OCI-LY7 (cell line): ENCODE results near the gene CGN. TPM values are rescaled to one million over a fixed set of nuclear protein-coding genes. Genes with fewer than 3 reads are reported as not detected.

ENCODE experiments used
- BruUV-seq: library from RNA; stranded (reverse); fragments of 400-500 nt; replicated peaks from 2 replicates; lab custom pipeline; 2021; lab: Mats Ljungman, UMichigan
- CTCF ChIA-PET: fragments of 300-600 bp; sonication (Branson Sonifier 250); formaldehyde crosslinking; loops from one replicate; lab custom pipeline; 2022; ENCODE audit warnings: antibody characterized with exemption; ENCODE audit not compliant: unreplicated experiment; lab: Charles Lee
- POLR2A ChIA-PET: fragments of 300-600 bp; sonication (Branson Sonifier 250); formaldehyde crosslinking; loops from one replicate; lab custom pipeline; 2022; ENCODE audit warnings: antibody characterized with exemption; lab: Charles Lee
- DNase-seq: peaks from one replicate; pipeline ENCODE4 v3.0.0-alpha.2; 2015; ENCODE audit warnings: low spot score
- H2AFZ ChIP-seq: fragments of 200-600 bp; sonication (generic), shearing (Covaris generic); 2 replicates; pipeline ENCODE4 v1.6.1; 2014; ENCODE audit warnings: mild to moderate bottlenecking, antibody characterized with exemption, low read length, moderate library complexity
- H3K27ac ChIP-seq: fragments of 200-600 bp; sonication (generic); 2 replicates; pipeline ENCODE4 v1.5.1; 2014; ENCODE audit warnings: mixed run types, low read depth, mild to moderate bottlenecking, moderate library complexity, low read length, inconsistent platforms; ENCODE audit not compliant: poor library complexity, severe bottlenecking
- H3K36me3 ChIP-seq: fragments of 200-600 bp; sonication (generic); 2 replicates; pipeline ENCODE4 v1.6.1; 2014; ENCODE audit warnings: mild to moderate bottlenecking, antibody characterized with exemption, low read length, moderate library complexity, mixed read lengths; ENCODE audit not compliant: insufficient read depth
- H3K4me1 ChIP-seq: fragments of 200-600 bp; sonication (generic); 2 replicates; pipeline ENCODE4 v1.5.1; 2014; ENCODE audit warnings: mild to moderate bottlenecking, low read length; ENCODE audit not compliant: insufficient read depth, poor library complexity, severe bottlenecking
- H3K4me2 ChIP-seq: fragments of 200-600 bp; sonication (generic); 2 replicates; pipeline ENCODE4 v1.6.1; 2014; ENCODE audit warnings: mild to moderate bottlenecking, low read length
- H3K4me3 ChIP-seq: fragments of 200-600 bp; sonication (generic); 2 replicates; pipeline ENCODE4 v1.5.1; 2014; ENCODE audit warnings: mild to moderate bottlenecking, low read depth, low read length; ENCODE audit not compliant: poor library complexity, severe bottlenecking
- H3K79me2 ChIP-seq: fragments of 200-600 bp; sonication (generic); 2 replicates; pipeline ENCODE4 v1.6.1; 2016; ENCODE audit warnings: low read depth, mild to moderate bottlenecking, low read length, moderate library complexity, mixed read lengths; ENCODE audit not compliant: insufficient read depth
- H3K9me2 ChIP-seq: fragments of 200-600 bp; sonication (generic); 2 replicates; pipeline ENCODE4 v1.6.1; 2016; ENCODE audit warnings: mild to moderate bottlenecking, low read length, mixed read lengths; ENCODE audit not compliant: insufficient read depth
- H3K9me3 ChIP-seq: fragments of 200-600 bp; sonication (generic); 2 replicates; pipeline ENCODE4 v1.6.1; 2014; ENCODE audit warnings: mild to moderate bottlenecking, mixed run types, low read length, mixed read lengths
- H4K20me1 ChIP-seq: fragments of 200-600 bp; sonication (generic); 2 replicates; pipeline ENCODE4 v1.6.1; 2014; ENCODE audit warnings: mild to moderate bottlenecking, antibody characterized with exemption, low read length, moderate library complexity, mixed read lengths; ENCODE audit not compliant: insufficient read depth
- CTCF ChIP-seq: fragments of 200-600 bp; sonication (generic); conservative IDR thresholded peaks from 2 replicates; pipeline ENCODE4 v1.5.1; 2014; ENCODE audit warnings: mild to moderate bottlenecking, antibody characterized with exemption, low read length, moderate library complexity, mixed read lengths
- EZH2phosphoT487 ChIP-seq: fragments of 200-600 bp; sonication (generic); IDR thresholded peaks from 2 replicates; pipeline ENCODE4 v1.6.1; 2018; ENCODE audit warnings: low read depth, borderline replicate concordance, mild to moderate bottlenecking, mixed run types, antibody characterized with exemption, low read length, moderate library complexity, mixed read lengths
- intact Hi-C: fragments of 100-400 bp; cut with micrococcal nuclease; formaldehyde crosslinking; loops from one replicate; pipeline ENCODE4 v1.10.0; 2022; ENCODE audit not compliant: unreplicated experiment
- total RNA-seq, 2 experiments: library from RNA; depleted of rRNA in 1 of 2; stranded (reverse); fragments of >200 nt in 1 of 2; shearing (Covaris generic) in 1 of 2; gene quantifications; 2 replicates each; pipeline ENCODE4 v1.2.3, GENCODE V29; 2014 to 2022

CGN gene
- total RNA-seq, 2 experiments from 2014 or later, result 1.7 to 5.5 TPM

- Histone ChIP-seq H3K9me3 (no peaks in the 10 kb centered on the region), H3K36me3 (no peaks in the 10 kb centered on the region), H3K4me1 (no peaks in the 10 kb centered on the region), H2AFZ (no peak overlapping the region), H3K27ac (no peak overlapping the region), H3K9me2 (no peaks in the 10 kb centered on the region), H3K79me2 (no peaks in the 10 kb centered on the region), H3K4me2 (no peak overlapping the region), H3K4me3 (no peak overlapping the region), H4K20me1 (no peaks in the 10 kb centered on the region)
- TF ChIP-seq CTCF, result no peak
- TF ChIP-seq EZH2phosphoT487, result no peak
- ChIA-PET CTCF (no interaction called here), POLR2A (no interaction called here)
- DNase-seq, result no peak
- intact Hi-C loops, result no loop called here
- no TSS peak for BruUV-seq
Observed at GRCh38 chr1:151565502-151566189, 54.5 kb downstream of the CGN start.

GRCh38 chr1:151568626-151569088 lies 57.5 kb downstream of the CGN start:
- ChIA-PET POLR2A (interaction anchor here (0.5 kb wide), 1 partner anchor 19 kb away, joined by 3 read pairs; no protein-coding TSS in a partner anchor), CTCF (no interaction called here)
- Histone ChIP-seq H3K36me3 (no peaks in the 10 kb centered on the region), H3K4me1 (no peaks in the 10 kb centered on the region), H3K9me2 (no peaks in the 10 kb centered on the region), H3K79me2 (no peaks in the 10 kb centered on the region), H3K4me2 (no peak overlapping the region), H2AFZ (no peak overlapping the region), H3K9me3 (no peaks in the 10 kb centered on the region), H3K27ac (no peak overlapping the region), H3K4me3 (no peak overlapping the region), H4K20me1 (no peaks in the 10 kb centered on the region)
- intact Hi-C loops, result no loop called here
- DNase-seq, result no peak
- TF ChIP-seq EZH2phosphoT487 (no peak), CTCF (no peak)
- no TSS peak for BruUV-seq

GRCh38 chr1:151570819-151571218 lies 59.6 kb downstream of the CGN start:
- no peaks in the 10 kb centered on the region for H3K36me3 ChIP-seq
- BruUV-seq, result no TSS peak
- H3K9me3 ChIP-seq, result no peaks in the 10 kb centered on the region
- ChIA-PET POLR2A (no interaction called here), CTCF (no interaction called here)
- no peaks in the 10 kb centered on the region for H3K9me2 ChIP-seq
- H3K4me2 ChIP-seq, result no peak overlapping the region
- H3K4me3 ChIP-seq, result no peak overlapping the region
- no peaks in the 10 kb centered on the region for H3K79me2 ChIP-seq
- intact Hi-C loops, result no loop called here
- no peak overlapping the region for H2AFZ ChIP-seq
- no peak for DNase-seq
- H3K27ac ChIP-seq, result no peak overlapping the region
- H3K4me1 ChIP-seq, result no peaks in the 10 kb centered on the region
- TF ChIP-seq CTCF (no peak), EZH2phosphoT487 (no peak)
- no peaks in the 10 kb centered on the region for H4K20me1 ChIP-seq
